Esophagus mucosa (tissue), 1 donor: ENCODE data around the gene TMEM203. TPM values are rescaled to one million over a fixed set of nuclear protein-coding genes. Genes with fewer than 3 reads are reported as not detected.

Source experiments
- ATAC-seq: fragments of 200-7000 bp; cut with Tn5 transposase; one replicate; pipeline ENCODE4 v1.9.1; 2020
- total RNA-seq: library from RNA; stranded (reverse); gene quantifications from one replicate; pipeline ENCODE4 v1.2.4, GENCODE V29; 2023
- donor health status: DM: yes; HTN: yes; CAD: no.

Gene TMEM203
- total RNA-seq, 1 donor from 2014 or later, result 24.8 TPM

GRCh38 chr9:137228968-137229896 is 23.8 kb upstream of the TMEM203 start:
- no peak for ATAC-seq

- no peak for ATAC-seq
Observed at GRCh38 chr9:137228506-137228967, 23.1 kb upstream of the TMEM203 start.

DNA sequence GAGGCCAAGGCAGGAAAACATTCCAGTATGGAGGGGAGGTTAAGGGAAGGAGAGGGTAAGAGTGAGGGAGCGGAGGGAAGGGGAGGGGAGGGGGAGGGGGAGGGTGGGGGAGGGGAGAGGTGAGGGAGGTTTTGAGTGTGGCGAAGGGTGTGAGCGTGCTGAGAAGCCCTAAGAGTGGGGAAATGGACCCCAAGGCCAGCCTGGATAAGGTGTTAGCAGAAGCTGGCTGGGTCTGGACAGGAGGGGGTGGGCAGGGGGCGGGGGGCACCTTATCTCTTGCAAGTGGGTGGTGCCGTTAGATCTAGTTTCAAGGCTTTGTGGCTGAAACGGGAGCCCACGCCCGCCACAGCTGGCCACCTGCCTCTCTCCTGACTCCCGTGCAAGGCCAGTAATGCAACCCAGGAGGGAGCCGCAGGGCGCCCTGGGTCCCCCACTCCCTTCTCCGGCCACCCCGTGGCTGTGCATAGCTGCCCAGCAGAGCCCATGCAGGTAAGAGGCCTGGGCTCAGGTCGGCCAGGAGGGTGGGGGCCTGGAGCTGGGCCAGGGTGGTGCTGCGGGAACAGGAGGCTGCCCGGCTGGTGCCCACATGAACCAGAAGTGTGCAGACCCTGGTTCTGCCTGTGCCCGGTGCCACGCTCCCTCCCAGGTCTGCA is 22.5 kb upstream of the TMEM203 start:
- ATAC-seq, result no peak

DNA sequence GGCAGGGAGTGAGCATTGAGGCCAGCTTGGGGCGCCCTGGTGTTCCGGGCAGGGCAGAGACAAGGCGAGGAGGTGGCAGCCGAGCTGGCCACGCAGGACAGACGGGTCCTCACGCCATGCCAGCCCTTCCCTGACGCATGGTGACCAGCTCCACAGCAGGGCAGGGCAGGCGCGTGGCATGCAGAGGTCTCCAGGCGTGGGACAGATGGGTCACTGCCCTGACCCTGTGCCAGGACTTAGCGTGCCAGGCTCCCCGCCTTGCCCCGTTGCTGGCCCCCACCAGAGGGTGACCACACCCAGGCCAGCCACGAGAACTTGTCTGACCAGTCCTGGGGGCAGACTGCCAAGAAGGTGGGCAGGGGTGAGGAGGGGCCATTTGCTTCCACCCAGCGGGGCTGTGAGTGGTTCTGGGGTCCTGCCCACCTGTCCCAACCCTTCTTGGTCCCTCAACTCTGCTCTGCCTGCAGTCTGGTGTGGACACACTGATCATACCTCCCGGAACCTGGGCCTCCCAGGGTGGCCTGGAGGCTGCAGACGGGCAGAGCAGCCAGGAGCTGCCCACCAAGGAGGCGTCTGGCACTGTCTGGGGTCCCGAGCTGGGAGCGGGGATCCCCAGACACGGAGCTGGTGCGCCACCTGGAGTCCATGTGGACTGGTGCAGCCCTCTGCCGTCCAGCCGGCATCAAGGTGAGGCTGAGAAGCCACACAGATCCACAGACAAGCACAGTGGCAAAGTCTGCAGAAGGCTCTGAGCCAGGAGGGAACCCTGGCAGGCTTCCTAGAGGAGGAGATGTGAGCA is 21.8 kb upstream of the TMEM203 start, which contains the start of gene RNF224:
TSS of gene RNF224 (plus strand) at position 449 of the 799 bp plus-strand sequence. CDS start 834 bp downstream, outside the sequence.
- ATAC-seq, result peak; percentile 37

DNA sequence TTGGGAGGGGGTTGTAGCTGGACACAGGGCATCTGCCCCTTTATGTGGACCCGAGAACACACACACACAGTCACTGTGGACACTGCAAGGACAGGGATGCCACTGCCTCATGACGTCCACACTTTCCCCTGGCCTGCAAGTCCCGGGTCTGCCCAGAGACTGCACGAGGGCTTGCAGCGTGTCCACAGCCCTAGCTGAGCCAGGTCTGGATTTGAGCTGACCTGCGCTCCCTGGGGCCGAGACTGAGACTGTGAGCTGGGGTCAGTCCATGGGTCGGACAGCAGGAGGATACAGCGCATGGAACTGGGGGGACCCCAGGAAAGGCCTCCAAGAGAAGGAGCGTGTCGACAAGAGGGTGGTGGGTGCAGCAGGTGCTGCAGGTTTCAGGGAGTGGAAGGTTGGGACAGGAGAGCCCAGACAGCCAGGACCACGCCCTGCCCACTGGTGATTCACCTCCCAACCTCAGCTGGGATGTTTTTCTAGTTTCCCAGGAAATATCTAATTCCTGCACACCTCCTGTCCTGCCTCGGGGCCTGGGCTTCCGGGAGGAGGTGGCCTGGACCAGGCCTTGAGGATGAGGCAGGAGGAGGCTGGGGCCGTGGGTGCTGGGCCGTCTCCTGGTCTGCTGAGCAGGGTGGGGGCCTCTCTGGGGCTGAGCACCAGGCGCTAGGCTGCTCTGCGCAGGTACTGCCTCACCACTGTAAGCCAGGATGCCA is 21.0 kb upstream of the TMEM203 start:
- ATAC-seq, result peak; percentile 25

DNA sequence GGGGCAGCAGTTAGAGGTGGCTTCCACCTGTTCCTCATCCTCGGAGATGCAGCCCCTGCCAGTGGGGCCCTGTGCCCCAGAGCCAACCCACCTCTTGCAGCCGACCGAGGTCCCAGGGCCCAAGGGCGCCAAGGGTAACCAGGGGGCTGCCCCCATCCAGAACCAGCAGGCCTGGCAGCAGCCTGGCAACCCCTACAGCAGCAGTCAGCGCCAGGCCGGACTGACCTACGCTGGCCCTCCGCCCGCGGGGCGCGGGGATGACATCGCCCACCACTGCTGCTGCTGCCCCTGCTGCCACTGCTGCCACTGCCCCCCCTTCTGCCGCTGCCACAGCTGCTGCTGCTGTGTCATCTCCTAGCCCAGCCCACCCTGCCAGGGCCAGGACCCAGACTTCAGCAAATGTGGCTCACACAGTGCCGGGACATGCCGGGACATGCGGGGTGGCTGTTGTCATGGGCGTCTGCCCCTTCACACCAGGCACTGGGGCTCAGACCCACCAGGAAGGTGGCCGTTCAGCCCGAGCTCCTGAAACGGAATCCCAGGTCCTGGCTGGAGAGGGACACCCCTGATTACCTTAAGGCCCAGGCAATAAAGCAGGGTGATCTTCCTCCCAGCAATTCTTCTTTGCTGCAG is 20.4 kb upstream of the TMEM203 start:
- ATAC-seq, result no peak

DNA sequence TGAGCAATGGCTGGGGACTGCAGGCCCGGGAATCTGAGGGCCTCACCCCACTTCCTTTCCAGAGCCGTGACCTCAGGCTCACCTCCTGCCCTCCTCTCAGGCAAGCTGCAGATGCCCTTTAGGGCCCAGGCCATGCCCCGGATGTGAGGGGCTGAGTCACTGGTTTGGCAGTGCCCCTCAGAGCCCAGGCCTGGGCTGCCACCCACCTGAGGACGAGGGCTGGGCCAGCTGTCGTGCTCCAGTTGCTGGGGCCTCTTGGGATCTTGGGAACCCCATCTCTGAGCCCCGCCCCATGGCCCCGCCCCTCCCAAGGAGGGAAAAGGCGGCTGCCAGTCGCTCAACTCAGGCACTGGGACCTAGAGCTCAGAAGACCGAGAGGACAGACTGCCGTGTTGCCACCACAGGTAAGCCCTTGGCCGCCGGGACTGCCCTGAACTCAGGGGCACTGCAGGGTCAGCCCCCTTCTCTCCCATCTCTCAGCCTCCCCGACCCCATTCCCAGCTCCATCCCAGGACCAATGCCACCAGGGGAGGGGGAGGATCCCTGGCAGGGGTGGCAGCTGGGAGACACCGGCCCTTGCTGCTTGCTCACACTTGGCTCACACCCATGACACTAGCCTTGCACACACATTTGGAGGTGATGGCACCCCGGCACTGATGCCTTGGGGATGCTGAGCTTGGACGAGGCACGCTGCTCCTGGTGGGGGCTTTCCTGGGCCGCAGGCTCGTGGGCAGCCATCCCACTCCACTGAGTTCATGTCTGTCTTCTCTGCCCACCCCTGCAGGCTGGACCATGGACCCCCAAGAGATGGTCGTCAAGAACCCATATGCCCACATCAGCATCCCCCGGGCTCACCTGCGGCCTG is 19.6 kb upstream of the TMEM203 start, which contains the start of gene CYSRT1:
TSS of gene CYSRT1 (plus strand) at position 345 of the 865 bp plus-strand sequence. CDS start at position 793, 448 bp downstream.
- ATAC-seq, result peak; percentile 48

DNA sequence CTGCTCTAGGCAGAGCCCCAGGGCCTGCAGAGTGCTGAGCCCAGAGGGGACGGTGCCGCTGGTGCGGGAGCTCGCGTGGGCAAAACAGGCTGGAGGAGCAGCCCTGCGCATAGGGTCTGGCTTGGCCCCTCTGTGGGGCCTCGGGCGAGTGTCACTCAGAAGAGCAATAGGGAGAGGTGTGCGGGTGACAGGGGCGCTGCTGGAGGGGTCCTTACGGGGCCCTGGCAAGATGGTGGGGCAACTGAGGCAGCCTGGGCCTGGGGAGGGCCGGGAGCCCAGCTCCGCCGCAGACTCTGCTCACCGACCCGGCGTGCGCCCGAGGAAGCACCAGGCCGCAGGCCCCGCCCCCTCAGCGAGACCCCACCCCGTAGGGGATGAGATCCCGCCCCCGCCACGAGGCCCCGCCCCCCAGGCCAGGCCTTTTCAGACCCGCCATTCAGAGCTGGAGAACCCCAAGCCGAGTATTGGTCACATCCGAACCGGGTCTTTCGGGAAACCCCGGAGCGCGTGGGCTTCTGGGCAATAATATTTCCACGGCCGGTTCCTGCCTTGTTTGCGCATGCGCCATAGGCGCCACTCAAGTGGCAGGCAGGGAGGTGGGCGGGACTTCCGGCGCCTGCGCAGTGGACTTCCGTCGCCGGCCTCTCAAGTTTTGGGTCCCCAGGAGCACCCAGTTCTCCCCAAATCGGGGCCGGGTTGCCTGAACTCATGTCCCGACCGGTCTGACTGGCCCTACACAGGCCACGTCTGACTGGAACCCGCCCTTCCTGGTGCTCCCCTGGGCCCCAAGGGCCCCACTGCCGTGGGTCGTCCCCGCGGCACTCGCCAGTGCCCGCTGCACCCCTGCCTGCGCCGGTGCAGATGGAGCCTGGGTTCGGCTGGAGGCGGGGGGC is 17.9 kb upstream of the TMEM203 start:
- ATAC-seq, result peak; percentile 67

- no peak for ATAC-seq
Observed at GRCh38 chr9:137222190-137223077, 17.0 kb upstream of the TMEM203 start, which contains the start of gene RNF208. Gene RNF208 (minus strand): TSS chr9:137222240. CDS start chr9:137221212, 1,028 bp downstream.

- ATAC-seq, result no peak
Observed at GRCh38 chr9:137221506-137222111, 16.2 kb upstream of the TMEM203 start.

DNA sequence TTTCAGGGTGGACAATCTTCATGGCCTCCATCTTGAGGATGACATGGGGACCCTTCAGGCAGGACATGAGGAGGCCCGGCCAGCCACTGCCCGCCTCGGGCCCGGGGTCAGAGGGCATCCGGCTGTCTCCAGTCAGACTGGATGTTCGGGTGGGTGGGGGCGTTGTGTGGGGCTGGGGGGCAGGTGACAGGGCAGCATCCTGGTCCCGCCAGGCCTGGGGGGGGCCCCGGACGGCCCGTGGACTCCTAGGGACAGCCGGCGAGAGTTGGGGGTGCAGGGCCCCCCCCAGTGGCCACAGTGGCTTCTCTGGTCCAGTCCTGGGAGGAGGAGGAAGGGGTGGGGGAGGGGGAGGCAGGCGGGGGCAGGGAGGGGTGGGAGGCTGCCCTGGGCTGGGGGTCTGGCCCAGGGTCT is 15.7 kb upstream of the TMEM203 start:
- no peak for ATAC-seq

DNA sequence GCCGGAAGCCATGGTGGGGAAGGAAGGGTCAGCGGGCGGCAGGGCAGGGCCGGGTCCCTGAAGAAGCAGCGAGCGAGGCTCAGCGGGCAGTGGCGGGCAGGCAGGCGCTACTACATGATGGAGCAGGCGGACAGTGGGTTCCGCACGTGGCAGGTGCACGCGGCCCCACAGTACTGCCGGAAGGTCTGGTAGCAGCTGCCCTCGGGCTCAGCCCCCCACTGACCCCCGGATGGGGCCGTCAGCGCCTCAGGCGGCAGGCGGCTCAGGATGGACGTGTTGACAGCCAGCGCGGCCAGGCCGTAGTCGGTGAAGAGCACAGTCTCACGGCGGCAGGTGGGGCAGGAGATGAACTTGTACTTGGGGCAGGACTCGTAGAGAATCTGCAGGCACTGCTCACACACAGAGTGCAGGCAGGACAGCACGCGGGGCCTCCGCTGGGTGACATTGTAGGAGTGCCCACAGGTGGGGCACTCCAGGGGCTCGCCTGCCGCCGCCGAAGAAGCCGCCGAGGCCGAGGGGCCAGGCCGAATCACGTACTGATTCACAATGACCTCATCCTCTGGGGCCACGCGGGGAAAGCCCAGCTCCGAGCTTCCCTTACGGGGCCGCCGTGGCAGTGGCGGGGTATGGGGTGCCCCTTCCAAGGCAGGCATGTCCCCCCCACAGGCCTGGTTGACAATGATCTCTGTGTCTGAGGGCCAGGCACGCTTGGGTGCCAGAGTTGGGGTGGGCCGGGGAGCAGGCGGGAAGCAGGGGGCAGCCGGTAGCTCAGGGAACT is 15.1 kb upstream of the TMEM203 start:
- no peak for ATAC-seq

DNA sequence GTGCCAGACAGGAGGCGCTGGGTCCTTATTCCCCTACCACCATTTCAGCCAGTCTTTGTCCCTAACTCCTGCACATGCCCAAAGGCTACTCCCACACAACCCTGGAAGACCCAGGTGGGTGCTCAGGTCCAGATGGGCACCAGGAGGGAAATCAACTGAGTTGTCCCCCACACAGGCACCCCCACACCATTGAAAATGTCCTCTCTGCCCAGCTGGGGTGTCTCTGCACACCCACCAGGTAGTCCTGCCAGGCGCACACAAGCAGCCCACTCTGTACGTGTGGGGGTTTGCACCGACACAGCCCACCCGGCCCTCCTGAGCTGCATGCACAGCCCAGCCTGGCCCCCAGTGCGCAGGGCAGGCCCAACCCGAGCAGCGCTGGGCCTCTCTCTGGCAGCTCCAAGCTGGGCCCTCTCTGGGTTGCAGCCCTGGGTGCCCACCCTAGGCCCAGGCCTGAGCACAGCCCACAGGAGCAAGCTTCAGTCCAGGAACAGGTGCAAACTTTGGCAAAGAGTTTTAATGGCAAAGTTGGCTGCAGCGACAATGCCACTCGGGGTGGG is 14.4 kb upstream of the TMEM203 start:
- ATAC-seq, result no peak

DNA sequence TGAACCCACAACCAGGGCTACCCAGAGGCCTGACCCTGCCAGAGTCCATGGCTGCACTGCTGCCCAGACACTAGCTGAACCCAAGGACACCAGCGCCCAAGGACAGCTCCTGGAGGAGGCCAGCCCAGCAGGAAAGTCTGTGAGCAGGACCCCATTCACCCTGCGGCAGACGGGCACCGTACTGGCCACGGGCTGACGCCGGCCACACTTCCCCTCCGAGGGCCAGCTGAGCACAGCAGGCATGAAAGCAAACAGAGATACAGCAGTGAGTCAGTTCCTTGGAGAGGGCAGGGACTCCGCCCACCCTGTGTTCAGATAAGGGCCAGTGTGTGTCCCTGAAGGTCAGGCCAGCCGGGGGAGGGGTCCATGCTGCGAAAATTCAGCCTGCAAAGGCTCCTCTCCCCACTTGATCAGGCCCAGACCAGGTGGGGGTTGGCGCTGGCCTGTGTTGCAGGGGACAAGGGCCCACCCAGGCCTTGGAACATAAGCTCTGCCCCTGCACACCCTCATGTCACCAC is 13.4 kb upstream of the TMEM203 start:
- ATAC-seq, result no peak

DNA sequence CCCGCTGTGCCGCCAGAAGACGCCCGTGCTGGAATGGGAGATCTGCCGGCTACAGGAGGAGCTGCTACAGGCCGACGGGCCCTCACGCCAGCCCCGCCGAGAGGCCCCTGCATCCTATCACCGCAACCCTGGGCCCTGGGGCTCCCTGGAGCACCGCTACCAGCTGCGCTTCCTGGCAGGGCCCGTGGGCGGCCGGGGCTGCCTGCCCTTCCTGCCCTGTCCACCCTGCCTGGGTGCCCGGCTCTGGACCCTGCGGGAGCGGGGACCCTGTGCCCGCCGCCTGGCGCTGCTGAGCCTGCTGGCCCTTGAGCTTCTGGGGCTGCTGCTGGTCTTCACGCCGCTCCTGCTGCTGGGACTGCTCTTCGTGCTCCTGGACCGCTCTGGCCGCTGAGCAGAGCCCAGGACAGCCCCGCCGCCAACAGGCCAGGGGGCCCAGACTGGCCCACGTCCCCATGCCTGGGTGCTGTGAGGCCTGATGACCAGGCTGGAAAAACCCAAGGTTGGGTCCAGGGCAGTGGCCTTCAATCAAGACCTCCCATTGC is 12.8 kb upstream of the TMEM203 start:
- ATAC-seq, result no peak
